Breast epithelium (tissue), 3 donors: Measurements from ENCODE around the gene ZHX3.

Source experiments
- POLR2A ChIP-seq: fragments of 450-650 bp; IDR thresholded peaks from one replicate; pipeline ENCODE4 v1.6.1; 2016; ENCODE audit warnings: antibody characterized with exemption, mild to moderate bottlenecking, moderate library complexity
- POLR2AphosphoS5 ChIP-seq, 3 donors: sonication (generic); formaldehyde crosslinking; IDR thresholded peaks; one replicate each; pipeline ENCODE4 v1.6.1; 2017; ENCODE audit warnings: antibody characterized with exemption in 3 of 3
- TF ChIP-seq, protein P1 (sequence below), 3 donors: fragments of 450-650 bp; IDR thresholded peaks; one replicate each; pipeline ENCODE4 v1.5.1; 2016 to 2017; ENCODE audit warnings: antibody characterized with exemption in 3 of 3, mild to moderate bottlenecking in 3 of 3, moderate library complexity in 3 of 3

GRCh38 chr20:41169791-41170351, 147.7 kb downstream of the ZHX3 start:
- TF ChIP-seq, protein P1, sequence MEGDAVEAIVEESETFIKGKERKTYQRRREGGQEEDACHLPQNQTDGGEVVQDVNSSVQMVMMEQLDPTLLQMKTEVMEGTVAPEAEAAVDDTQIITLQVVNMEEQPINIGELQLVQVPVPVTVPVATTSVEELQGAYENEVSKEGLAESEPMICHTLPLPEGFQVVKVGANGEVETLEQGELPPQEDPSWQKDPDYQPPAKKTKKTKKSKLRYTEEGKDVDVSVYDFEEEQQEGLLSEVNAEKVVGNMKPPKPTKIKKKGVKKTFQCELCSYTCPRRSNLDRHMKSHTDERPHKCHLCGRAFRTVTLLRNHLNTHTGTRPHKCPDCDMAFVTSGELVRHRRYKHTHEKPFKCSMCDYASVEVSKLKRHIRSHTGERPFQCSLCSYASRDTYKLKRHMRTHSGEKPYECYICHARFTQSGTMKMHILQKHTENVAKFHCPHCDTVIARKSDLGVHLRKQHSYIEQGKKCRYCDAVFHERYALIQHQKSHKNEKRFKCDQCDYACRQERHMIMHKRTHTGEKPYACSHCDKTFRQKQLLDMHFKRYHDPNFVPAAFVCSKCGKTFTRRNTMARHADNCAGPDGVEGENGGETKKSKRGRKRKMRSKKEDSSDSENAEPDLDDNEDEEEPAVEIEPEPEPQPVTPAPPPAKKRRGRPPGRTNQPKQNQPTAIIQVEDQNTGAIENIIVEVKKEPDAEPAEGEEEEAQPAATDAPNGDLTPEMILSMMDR (IDR thresholded peaks at IDR 0.05): no peak
- TF ChIP-seq POLR2A (no peak), POLR2AphosphoS5 (IDR thresholded peaks at IDR 0.05) (no peak)
